NCI-H1694 (cell line): ENCODE data around the gene SBK3.
"Not testable (repeated sequence)": the region's sequence is repeated elsewhere in the genome, so short reads cannot be mapped to it uniquely, and the experiment has no call there.

ENCODE experiments used
- DNase-seq: peaks from one replicate; lab custom pipeline; 2025; lab: John Stamatoyannopoulos, UW

SBK3 gene

DNA sequence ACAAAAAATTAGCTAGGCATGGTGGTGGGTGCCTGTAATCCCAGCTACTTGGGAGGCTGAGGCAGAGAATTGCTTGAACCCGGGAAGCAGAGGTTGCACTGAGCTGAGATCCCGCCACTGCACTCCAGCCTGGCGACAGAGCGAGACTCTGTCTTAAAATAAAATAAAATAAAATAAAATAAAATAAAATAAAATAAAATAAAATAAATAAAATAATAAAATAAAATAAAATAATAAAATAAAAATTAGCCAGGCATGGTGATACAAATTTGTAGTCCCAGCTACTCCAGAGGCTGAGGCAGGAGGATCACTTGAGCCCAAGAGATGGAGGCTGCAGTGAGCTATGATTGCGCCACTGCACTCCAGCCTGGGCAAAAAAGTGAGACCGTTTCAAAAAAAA lies 28.6 kb upstream of the SBK3 start:
- not testable (repeated sequence) for DNase-seq

DNA sequence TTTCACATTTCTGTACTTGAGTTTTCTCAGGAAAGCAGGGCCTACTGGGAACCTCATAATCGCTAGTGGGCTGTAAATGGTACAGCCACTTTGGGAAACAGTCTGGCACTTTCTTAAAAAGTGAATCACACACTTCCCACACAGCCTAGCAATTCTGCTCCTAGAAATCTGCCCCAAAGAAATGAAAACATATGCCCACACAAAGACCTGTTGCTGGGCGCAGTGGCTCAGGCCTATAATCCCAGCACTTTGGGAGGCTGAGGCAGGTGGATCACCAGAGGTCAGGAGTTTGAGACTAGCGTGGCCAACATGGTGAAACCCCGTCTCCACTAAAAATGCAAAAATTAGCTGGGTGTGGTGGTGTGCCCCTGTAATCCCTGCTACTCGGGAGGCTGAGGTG lies 24.1 kb upstream of the SBK3 start:
- not testable (repeated sequence) for DNase-seq

DNA sequence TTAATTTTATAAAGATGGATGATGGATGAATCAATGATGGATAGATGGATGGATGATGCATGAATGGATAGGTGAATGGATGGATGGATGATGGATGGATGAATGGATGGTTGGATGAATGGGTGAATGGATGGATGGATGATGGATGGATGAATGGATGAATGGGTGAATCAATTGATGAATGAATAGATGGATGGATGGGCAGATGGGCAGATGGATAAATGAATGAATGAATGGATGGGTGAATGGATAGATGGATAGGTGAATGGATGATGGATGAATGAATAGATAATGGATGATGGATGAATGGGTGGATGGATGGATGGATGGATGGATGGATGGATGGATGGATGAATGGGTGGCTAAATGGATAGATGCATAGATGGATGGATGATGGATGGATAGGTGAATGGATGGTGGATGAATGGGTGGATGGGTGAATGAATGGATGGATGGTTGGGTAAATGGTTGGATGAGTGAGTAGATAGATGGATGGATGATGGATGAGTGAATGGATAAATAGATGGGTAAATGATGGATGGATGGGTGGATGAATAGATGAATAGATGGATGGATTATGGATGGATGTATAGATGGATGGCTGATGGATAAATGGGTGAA lies 22.5 kb upstream of the SBK3 start:
- no peak for DNase-seq

DNA sequence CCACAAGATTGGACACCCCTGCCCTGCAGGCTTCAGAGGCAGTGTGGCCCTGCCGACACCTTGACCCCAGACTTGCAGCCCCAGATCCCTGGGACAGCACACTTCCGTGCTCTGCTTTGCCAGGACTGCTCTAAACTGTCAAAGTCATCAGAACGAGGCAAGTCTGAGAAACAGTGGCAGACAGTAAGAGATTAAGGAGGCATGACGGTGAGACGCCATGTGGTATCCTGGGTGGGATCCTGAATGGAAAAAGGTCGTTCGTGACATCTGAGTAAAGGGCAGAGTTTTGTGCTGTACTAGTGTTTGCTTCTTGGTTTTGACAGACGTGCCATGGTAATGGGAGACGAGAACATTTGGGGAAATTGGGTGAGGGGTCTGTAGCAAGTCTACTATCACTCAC lies 21.5 kb upstream of the SBK3 start:
- DNase-seq: no peak

DNA sequence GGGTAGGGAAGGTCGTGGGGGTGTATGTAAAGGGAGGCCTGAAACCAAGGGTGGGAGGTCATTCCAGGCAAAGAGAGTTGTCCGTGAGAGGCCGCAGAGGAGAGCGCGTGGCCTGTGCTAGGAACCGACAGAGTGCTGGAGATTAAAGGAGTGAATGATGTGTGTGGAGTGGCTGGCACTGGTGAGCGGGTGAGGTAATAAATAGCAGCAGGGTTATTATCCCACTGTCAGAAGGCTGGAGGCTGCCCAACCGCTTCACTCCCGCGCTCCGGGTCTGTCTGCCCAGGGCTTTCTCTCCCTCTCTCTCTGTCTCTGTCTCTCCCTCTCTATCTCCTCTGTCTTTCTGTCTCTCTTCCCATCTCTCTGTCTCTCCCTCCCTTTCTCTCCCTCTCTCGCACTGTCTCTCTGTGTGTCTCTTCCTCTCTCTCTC lies 17.9 kb upstream of the SBK3 start:
- DNase-seq: peak; percentile 52

DNA sequence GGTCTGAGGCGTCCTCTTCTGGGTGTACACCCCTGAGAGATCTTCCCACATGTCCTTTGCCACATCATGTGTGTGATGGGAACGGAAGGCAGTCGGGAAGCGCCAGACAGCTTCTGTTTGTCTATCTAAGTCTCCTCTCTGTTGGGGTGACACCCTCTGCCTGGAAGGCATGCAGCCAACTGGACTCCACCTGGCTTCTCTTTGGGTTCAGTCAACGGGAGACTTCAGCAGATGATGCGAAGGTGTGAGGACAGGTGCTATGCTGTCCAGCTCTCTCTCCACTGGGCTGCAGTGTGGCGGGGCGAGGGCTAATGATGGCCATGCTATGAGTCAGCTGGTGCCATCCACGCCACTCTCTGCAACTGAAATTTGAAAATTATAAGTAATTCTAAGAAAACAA lies 14.3 kb upstream of the SBK3 start:
- DNase-seq: no peak

DNA sequence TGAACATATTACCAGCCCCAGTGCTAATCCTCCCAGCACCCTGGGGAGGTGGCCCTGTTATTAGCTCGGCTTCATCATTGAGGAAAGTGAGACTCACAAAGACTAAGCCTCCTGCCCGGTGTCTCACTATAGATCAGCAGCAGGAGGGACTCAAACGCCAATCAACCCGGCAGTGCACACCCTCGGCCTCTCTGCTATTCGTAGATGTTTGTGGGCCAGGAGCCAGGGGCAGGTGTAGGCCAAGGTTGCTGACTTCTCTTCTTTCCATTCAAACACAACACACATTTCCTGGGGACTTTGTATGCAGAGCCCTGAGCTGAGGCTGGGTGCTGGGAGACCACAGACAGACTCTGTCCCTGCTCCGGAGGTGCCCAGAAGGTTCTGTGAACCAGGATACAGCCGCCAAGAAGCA lies 9.4 kb upstream of the SBK3 start:
- DNase-seq: no peak

DNA sequence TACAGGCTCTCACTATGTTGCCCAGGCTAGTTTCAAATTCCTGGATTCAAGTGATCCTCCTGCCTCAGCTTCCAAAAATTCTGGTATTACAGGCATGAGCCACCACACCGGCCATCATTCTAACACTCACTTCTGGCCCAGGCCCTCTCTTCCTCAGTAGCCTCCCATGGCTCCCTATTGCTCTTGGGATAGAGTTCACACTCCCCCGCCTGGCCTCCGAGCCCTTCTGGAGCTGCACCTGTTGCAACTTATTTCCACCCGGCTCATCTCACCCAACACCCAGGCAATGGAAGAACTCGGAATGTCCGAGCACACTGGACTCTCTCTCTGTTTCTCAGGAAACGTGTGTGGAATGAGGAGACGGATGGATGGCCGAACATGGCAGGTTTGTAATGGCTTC lies 9.0 kb upstream of the SBK3 start:
- DNase-seq: no peak

DNA sequence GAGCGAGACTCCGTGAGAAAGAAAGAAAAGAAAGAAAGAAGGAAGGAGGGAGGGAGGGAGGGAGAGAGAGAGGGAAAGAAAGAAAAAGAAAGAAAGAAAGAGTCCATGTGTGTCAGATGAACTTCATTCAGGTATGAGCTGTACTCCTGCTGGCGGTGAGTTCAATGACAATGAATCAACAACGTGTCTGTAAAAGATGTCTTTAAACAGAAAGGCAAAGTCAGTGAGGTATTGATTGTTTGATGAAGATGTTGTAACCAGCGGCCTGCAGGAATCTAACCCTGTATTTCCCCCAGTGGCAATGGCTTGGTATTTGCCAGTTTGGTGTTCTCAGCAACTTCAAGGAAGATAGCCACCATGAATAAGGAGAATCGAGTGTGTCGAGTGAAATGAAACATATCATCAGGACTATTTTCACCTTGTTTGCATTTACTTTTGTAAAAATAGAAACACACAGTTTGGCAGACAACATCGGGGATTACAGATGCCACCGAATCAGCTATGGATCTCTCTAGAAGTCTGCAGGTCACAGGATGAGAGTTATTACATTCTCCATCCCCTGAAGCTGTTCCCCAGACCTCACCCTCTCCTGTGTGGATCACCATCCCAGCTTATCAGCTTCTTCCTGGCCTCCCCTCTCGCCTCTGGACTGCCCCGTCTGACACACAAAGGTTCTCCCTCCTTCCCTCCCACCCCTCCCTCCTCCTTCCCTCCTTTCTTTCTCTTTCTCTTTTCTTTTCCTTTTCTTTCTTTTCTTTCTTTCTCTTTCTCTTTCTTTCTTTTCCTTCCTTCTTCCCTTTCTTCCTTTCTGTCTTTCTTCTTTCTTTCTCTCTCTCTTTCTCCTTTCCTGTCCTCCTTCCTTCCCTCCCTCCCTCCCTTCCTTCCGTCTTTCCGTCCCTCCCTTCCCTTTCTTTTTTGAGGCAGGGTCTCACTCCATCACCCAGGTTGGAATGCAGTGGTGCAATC lies 8.2 kb upstream of the SBK3 start:
- DNase-seq: no peak

DNA sequence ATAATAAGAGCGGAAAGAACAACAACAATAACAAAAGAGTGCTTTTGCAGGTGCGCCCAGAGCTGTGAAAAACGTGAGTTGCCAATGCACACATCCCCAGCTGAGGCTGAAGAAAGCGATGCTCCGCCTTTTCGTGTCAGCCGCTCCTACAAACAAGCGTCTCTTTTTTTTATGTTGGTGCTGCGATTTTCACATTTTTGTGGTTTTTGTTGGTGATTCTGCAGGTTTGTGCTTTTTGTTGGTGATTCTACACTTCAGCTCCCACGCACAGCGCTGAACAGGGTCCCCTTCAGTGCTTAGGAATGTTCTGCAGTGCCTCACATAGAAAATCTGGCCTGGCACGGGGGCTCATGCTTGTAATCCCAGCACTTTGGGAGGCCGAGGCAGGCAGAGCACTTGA lies 7.3 kb upstream of the SBK3 start:
- DNase-seq: no peak

DNA sequence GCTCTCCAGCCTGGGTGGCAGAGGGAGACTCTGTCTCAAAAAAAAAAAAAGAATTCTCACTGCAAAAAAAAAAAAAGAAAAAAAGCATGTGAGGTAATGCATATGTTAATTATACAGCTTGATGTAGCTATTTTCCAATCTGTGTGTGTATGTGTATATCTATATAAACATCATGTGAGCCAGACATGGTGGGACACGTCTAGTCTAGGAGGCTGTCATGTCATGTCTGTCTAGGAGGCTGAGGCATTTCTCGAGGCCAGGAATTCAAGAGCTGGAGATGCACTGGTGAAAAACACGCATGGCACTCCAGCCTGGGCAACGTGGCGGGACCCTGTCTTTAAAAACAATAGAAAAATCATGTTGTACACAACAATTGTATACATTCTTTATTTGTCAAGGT lies 6.9 kb upstream of the SBK3 start:
- peak; percentile 39 for DNase-seq

DNA sequence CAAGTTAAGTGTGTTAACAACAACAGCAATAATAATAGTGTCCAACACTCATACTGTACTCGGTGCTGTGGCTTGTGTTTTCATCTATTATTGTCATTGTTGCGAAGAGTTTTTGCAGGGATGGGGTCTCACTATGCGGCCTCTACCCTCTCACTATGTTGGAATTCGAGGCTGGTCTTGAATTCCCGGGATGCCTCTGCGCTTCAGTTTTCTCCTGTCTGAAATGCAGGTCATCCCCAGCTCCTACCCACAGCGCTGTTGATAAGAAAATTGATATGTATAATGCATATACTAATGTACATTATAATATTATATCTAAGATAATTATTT lies 4.9 kb upstream of the SBK3 start:
- no peak for DNase-seq

DNA sequence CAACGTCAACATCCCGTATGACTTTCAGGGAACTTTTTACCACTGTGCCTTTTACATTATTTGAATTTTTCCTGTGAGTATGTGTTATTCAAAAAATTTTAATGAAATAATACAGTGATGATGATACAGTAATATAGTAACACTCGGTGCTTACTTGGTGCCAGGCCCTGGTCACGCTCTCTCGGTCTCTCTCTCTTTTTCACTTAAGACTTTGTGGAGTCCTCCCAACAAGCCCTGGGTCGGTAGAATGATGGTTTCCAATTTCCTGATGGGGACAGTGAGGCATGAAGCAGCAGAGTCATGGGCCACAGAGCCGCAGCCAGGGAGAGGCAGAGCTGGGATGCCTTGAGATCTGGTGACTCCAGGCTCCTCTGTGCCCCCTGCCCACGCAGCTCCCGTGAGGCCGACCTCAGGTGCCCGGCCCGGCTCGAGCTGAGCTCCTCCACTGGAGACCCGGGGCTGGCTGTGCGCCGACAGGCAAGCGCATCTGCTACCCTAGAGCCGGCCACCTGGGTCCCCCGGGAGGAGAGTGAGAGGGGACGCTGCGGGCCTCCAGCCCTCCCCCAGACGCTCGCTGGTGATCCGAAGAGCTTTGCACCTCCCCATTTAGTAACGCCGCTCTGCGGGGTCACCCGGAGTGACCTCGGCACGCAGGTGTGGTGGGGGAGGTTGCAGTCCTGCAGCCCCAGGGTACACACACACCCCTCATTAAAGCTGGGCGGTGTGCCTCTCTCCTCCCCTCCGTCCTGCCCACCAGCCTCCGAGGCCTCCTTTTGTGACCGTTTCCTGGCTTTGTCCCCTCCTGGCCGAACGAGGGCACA lies 4.4 kb upstream of the SBK3 start:
- DNase-seq: no peak

DNA sequence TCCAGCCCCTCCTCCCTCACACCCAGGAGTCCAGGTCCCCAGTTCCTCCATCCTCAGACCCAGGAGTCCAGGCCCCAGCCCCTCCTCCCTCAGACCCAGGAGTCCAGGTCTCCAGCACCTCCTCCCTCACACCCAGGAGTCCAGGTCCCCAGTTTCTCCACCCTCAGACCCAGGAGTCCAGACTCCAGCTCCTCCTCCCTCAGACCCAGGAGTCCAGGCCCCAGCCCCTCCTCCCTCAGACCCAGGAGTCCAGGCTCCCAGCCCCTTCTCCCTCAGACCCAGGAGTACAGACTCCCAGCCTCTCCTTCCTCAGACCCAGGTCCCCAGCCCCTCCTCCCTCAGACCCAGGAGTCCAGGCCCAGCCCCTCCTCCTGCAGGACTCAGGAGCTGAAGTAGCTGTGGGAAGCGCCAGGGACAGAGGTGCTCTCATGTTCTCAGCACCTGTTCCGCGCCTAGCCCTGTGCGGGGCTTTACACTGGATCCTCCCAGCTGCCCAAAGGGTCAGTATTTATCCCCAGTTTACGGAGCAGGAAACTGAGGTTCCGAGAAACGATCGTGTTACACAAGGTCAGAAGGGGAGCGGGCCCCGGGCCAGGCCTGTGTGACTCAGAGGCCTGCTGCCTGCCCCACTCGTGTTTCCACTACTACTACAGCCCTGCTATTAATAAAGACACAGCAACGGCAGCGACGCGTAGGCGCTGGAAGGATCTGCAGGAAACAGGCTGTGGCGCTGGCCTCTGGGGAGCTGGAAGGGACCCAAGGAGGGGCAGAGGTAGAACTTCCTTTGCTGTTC lies 1.7 kb upstream of the SBK3 start:
- DNase-seq: no peak

DNA sequence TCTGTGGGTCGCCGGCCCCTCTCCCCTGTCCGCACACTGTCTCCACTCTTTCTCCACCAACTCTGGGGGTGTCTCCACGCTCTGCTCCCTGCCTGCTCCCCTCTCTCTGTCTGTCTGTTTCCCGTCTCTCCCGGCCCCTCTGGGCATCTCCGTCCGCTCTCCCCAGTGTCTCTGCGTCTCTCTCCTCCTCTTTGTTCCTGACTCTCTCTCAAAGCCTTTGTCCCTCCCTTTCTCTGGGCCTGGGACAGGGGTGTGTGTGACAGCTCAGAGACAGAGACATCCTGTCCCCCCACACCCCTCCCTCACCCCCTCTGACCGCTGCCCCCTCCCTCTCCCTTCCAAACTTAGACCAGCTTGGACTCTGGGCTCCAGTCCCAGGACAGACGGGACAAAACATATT lies 668 bp upstream of the SBK3 start:
- no peak for DNase-seq

DNA sequence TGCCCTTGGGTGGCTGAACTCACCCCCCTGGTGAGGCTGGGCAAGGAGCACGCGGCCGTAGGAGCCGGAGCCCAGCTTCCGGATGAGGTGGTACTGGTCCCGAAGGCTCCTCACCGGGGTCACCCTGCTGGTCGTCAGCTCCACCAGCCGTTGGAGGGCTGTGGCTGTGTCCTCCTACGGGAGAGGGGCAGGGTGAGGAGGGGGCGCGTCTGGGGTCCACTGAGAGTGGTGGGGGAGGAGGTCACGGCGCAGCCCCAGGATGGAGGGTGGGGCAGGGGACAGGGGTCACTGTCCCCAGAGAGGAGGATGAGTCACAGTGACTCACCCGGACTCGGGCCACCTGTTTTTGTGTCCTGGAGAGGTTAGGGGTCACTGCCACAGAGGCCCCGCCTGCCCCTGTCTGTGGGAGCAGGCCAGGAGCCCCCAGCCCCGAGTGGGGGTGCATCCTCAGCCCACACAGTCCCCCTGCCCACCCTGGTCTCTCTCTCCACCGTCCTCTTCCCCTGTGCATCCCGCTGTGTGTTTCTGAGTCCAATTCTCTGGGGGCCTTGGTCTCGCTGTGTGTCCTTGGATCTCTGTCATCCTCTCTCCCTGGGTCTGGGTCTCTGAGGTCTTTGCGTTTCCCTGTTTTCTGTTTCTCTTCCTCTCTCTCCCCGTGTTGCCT lies 435 bp downstream of the SBK3 start:
- no peak for DNase-seq

DNA sequence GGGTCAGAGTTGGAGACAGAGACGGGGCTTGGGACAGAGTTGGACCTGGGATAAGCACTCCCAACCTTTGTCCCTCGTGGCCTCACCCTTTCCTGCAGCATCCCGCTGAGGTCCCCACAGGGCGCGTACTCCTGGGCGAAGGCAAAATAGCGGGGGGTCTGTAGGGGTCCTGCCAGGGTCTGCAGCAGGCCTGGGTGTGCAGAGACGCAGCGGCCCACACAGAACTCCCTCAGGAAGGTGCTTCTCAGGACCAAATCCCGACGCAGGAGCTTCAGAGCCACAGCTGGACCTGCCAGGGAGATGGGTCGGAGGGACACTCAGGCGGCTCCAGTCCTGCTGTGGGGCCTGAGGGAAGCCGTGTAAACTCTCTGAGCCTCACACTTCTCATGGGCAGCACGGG lies 1.3 kb downstream of the SBK3 start:
- no peak for DNase-seq

DNA sequence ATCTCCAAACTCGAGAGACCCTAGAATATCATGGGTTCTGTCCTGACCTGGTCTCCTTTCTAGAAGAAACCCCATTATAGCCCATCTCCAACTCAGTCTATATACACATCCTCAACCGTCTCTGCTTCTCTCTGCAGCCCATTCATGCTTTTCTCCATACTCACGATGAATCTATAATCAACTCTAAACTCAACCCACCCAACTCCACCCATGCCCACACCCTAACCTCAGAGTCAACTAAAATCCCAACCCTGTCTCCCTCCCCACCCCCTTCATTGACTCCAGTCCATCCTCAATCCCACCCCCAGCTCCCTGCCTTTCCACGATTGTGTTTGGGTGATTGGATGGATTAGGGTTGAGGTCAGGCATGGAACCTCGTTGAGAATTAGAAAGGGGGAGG lies 1.8 kb downstream of the SBK3 start:
- DNase-seq: no peak

DNA sequence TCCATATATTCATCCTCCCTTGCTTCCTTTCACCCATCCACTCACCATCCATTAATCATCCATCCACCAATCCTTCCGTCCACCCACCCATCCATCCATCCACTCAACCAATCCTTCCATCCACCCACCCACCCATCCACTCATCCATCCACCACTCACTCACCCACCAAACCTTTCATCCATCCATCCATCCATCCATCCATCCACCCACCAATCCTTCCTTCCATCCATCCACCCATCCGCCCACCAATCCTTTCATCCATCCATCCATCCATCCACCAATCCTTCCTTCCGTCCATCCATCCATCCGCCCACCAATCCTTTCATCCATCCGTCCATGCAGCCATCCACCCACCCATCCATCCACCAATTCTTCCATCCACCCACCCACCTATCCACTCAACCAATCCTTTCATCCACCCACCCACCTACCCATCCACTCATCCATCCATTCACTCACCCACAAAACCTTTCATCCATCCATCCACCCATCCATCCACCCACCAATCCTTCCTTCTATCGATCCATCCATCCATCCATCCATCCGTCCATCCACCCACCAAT lies 3.0 kb downstream of the SBK3 start:
- no peak for DNase-seq

DNA sequence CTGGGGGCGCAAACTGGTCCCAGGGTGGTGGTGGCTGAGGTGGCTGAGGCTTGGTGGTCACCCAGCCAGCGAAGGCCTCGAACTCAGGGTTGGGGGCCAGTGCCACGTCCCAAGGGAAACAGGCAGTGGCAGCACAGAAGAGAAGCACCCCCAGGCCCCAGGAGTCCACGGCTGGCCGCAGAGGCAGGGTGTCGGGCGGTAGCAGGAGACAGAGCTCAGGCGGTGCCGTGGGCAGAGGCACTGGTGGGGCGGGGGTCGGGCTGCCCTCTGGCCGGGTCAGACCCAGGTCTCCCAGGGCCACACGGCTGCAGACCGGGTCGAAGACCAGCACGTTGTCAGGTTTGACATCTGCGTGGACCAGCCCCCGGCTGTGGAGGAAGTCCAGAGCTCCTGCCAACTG lies 4.3 kb downstream of the SBK3 start:
- no peak for DNase-seq

DNA sequence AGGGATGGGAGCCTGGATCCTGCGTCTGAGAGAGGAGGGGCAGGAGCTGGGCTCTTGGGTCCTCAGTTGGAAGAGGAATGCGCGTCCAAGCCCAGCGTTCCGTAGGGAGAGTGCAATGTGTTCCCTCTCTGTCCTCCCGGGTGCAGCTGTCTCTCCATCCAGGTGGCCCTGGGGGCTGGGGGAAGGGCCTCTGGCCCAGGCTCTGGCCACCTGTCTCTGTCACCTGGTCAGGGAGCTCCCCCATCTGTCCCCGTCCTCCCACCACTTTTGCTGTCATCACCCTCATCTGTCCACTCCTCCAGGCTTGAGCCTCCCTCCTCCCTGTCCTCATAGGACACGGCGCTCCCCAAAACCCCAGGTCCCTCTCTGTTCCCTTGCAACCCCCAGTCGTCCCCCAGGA lies 4.7 kb downstream of the SBK3 start:
- no peak for DNase-seq
